Middle frontal gyrus (tissue), 1 donor: Measurements from ENCODE around the gene RAD51B.

ENCODE experiments used
- DNase-seq: peaks from one replicate; pipeline ENCODE4 v3.0.0-alpha.2; 2015; ENCODE audit warnings: low spot score; ENCODE audit errors: extremely low spot score

RAD51B gene

GRCh38 chr14:68359022-68359836 lies 539.6 kb downstream of the RAD51B start:
- DNase-seq = no peak

- no peak for DNase-seq
Measured at GRCh38 chr14:68359837-68360552, 540.4 kb downstream of the RAD51B start.

- no peak for DNase-seq
Measured at GRCh38 chr14:68361231-68361630, 541.7 kb downstream of the RAD51B start.

GRCh38 chr14:68362846-68363245 lies 543.3 kb downstream of the RAD51B start:
- no peak for DNase-seq

GRCh38 chr14:68363466-68363842 lies 543.9 kb downstream of the RAD51B start:
- no peak for DNase-seq

GRCh38 chr14:68363843-68364767 lies 544.5 kb downstream of the RAD51B start:
- no peak for DNase-seq

GRCh38 chr14:68364792-68365192 lies 545.2 kb downstream of the RAD51B start:
- DNase-seq = no peak

GRCh38 chr14:68365228-68365627 lies 545.6 kb downstream of the RAD51B start:
- DNase-seq = no peak

GRCh38 chr14:68366656-68367055 lies 547.1 kb downstream of the RAD51B start:
- DNase-seq = no peak

GRCh38 chr14:68367536-68367935 lies 548.0 kb downstream of the RAD51B start:
- no peak for DNase-seq

- DNase-seq = no peak
Measured at GRCh38 chr14:68368850-68369249, 549.3 kb downstream of the RAD51B start.

- no peak for DNase-seq
Measured at GRCh38 chr14:68369281-68370056, 549.9 kb downstream of the RAD51B start.

- DNase-seq = no peak
Measured at GRCh38 chr14:68370057-68370360, 550.4 kb downstream of the RAD51B start.

- no peak for DNase-seq
Measured at GRCh38 chr14:68372368-68372767, 552.8 kb downstream of the RAD51B start.

GRCh38 chr14:68373124-68373646 lies 553.6 kb downstream of the RAD51B start:
- no peak for DNase-seq

GRCh38 chr14:68373847-68374444 lies 554.4 kb downstream of the RAD51B start:
- DNase-seq = no peak

- DNase-seq = no peak
Measured at GRCh38 chr14:68374682-68375081, 555.1 kb downstream of the RAD51B start.

- no peak for DNase-seq
Measured at GRCh38 chr14:68375376-68375775, 555.8 kb downstream of the RAD51B start.

- DNase-seq = no peak
Measured at GRCh38 chr14:68376067-68376779, 556.6 kb downstream of the RAD51B start.

- no peak for DNase-seq
Measured at GRCh38 chr14:68377006-68377405, 557.4 kb downstream of the RAD51B start.
